Left lung (tissue), 10 donors: ENCODE data around the gene TMEM255A. TPM values are rescaled to one million over a fixed set of nuclear protein-coding genes. Genes with fewer than 3 reads are reported as not detected.

Experiments used
- ATAC-seq: fragments of 200-7000 bp; cut with Tn5 transposase; one replicate; pipeline ENCODE4 v1.9.1; 2020; ENCODE audit warnings: moderate library complexity
- DNase-seq, 4 donors: peaks; one replicate each; pipeline ENCODE4 v3.0.0-alpha.2; 2013 to 2020
- H3K27ac ChIP-seq, 2 donors: fragments of 200-600 bp; sonication (generic) in 1 of 2; one replicate each; pipeline versions ENCODE4 v1.5.0 to v1.8.0; 2020 to 2021
- H3K27me3 ChIP-seq, 2 donors: fragments of 200-600 bp; sonication (generic) in 1 of 2; one replicate each; pipeline versions ENCODE4 v1.5.0 to v1.8.0; 2020 to 2021
- H3K36me3 ChIP-seq, 2 donors: fragments of 200-600 bp; sonication (generic) in 1 of 2; one replicate each; pipeline versions ENCODE4 v1.5.0 to v1.8.0; 2020 to 2021
- H3K4me1 ChIP-seq, 2 donors: fragments of 200-600 bp; one replicate each; pipeline ENCODE4 v1.8.0; 2021
- H3K4me3 ChIP-seq, 2 donors: fragments of 200-600 bp; sonication (generic) in 1 of 2; one replicate each; pipeline versions ENCODE4 v1.5.0 to v1.8.0; 2020 to 2021; ENCODE audit warnings: mild to moderate bottlenecking in 1 of 2
- H3K9me3 ChIP-seq, 2 donors: fragments of 200-600 bp; sonication (generic) in 1 of 2; one replicate each; pipeline versions ENCODE4 v1.5.0 to v1.8.0; 2020 to 2021
- CTCF ChIP-seq, 2 donors: fragments of 200-600 bp; sonication (generic) in 1 of 2; IDR thresholded peaks; one replicate each; pipeline versions ENCODE4 v1.5.0 to v1.8.0; 2021; ENCODE audit warnings: antibody characterized with exemption in 2 of 2
- intact Hi-C, 2 donors: fragments of 100-400 bp; cut with DNase I; formaldehyde crosslinking; loops; one replicate each; pipeline versions ENCODE4 v1.11.2 to v1.14.2; 2022
- polyA plus RNA-seq, 6 donors: library from polyadenylated mRNA; unstranded; fragments of 120-200 nt; gene quantifications; one replicate each; pipeline ENCODE4 v1.2.1, GENCODE V29; 2013; ENCODE audit not compliant: insufficient read length in 6 of 6
- total RNA-seq, 2 donors: library from RNA; stranded (reverse); fragmentation: NEBNext Ultra II Directional; extraction: Animal tissue kit (Norgen Biotek cat#: 25700); gene quantifications; one replicate each; pipeline ENCODE4 v1.2.1, GENCODE V29; 2021
- donor health status: DM: no; HTN: yes; CAD: no.
- donor health status: DM: no; HTN: no; CAD: no.

TMEM255A gene
- total and polyA plus RNA-seq, 8 donors, result 0.58 to 1.9 (median 1.4) TPM

- intact Hi-C loops, result no loop called here
- TF ChIP-seq CTCF (IDR thresholded peaks at IDR 0.05), result no peak
- DNase-seq, result no peak
Measured at GRCh38 chrX:120253784-120254183, 57.5 kb downstream of the TMEM255A start.

DNA sequence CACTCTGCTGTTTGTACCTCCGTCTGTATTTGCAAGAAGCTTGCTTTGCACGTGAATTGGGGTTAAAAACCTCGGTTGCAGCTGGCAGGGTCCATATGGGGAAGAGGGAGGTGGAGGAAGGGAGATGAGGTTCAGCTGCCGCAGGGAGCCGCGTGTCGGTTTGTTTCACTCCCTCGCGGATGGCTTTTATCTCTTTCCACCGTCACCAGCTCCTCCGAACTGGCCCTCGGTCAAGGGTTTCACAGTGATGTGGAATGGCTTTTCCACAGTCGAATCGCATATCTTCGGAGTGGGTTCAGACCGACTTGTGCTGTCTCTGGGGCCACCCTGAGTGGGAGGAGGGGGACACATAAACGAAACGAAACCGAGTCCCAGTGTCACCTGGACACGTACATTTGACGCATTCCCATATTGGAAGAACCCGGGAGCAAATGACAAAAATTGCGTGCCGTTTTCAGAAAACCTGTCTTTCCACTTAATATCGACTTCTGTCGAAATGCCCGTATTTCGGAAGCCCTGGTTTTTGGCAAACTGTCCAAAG lies 59.7 kb downstream of the TMEM255A start:
- H3K4me1 ChIP-seq, result peaks cover 0 to 3% of the 10 kb centered on the region in 2 donors
- DNase-seq (peak in 2 of 4 donors; percentile 33 to 35), ATAC-seq (peak; percentile 42)
- TF ChIP-seq CTCF (IDR thresholded peaks at IDR 0.05), result no peak
- no peaks in the 10 kb centered on the region for H3K27me3 ChIP-seq
- intact Hi-C loops, result no loop called here
- no peaks in the 10 kb centered on the region for H3K9me3 ChIP-seq
- peak overlapping the region; percentile 84 to 94 for H3K27ac ChIP-seq
- H3K36me3 ChIP-seq, result peaks cover 0 to 14% of the 10 kb centered on the region in 2 donors
- H3K4me3 ChIP-seq, result peak overlapping the region; percentile 32 to 63

More at GRCh38 chrX:120253784-120254183, 57.5 kb downstream of the TMEM255A start:
- Histone ChIP-seq H3K27me3 (no peaks in the 10 kb centered on the region), H3K27ac (no peak overlapping the region), H3K4me1 (peaks cover 0 to 3% of the 10 kb centered on the region in 2 donors), H3K36me3 (peaks cover 0 to 14% of the 10 kb centered on the region in 2 donors), H3K9me3 (no peaks in the 10 kb centered on the region), H3K4me3 (no peak overlapping the region)
- ATAC-seq, result no peak

DNA sequence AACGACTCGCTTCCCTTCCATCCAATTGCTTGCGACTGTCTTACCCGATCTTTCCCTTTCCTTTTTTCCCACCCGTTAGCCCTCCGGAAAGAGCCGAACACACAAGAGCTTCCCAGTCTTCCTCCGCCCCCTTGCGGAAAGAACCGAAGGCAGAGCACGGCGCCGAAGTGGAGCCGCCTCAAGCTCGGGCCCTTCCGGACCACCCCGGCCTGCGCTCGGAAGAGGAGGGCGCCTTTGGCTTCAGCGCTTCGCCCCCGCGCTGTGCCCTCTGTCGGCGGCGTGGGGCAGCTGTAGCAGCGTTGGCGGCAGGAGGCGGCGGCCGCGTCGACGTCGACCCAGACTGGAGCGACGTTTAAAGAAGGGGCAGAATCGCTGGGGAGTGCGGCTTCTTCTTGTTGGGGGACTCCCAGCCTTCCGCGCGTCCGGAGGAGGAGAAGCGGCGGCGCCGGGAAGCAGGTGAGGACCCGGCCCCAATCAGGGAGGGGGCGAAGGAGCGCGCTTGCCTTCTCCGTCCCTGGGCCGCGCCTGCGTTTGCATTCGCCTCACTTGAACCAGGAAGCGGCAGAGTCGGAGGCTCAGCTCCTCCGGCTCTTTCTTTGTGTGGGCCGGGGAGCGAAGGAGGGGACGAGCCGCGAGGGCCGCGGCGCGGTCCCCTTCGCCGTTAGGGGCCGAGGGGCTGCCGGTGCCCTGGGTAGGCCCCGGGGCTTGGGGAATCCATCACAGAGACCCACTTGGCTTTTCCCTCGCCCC lies 60.6 kb downstream of the TMEM255A start, which contains the start of gene ZBTB33:
Gene ZBTB33 (plus strand): TSS at position 291 of the 750 bp plus-strand sequence. CDS start 2,604 bp downstream, outside the sequence.
- Histone ChIP-seq H3K27me3 (no peaks in the 10 kb centered on the region), H3K4me1 (peaks cover 0 to under 1% of the 10 kb centered on the region in 2 donors), H3K27ac (peak within 1 kb of the TSS; percentile 84 to 94), H3K9me3 (no peaks in the 10 kb centered on the region), H3K36me3 (peaks cover 0 to 14% of the 10 kb centered on the region in 2 donors), H3K4me3 (peak within 1 kb of the TSS; percentile 32 to 63)
- ATAC-seq, result peak; percentile 99
- peak; percentile 87 to 96 (median 93) for DNase-seq
- peak; percentile 42 to 69 for TF ChIP-seq CTCF (IDR thresholded peaks at IDR 0.05)
- intact Hi-C loops, result no loop called here

DNA sequence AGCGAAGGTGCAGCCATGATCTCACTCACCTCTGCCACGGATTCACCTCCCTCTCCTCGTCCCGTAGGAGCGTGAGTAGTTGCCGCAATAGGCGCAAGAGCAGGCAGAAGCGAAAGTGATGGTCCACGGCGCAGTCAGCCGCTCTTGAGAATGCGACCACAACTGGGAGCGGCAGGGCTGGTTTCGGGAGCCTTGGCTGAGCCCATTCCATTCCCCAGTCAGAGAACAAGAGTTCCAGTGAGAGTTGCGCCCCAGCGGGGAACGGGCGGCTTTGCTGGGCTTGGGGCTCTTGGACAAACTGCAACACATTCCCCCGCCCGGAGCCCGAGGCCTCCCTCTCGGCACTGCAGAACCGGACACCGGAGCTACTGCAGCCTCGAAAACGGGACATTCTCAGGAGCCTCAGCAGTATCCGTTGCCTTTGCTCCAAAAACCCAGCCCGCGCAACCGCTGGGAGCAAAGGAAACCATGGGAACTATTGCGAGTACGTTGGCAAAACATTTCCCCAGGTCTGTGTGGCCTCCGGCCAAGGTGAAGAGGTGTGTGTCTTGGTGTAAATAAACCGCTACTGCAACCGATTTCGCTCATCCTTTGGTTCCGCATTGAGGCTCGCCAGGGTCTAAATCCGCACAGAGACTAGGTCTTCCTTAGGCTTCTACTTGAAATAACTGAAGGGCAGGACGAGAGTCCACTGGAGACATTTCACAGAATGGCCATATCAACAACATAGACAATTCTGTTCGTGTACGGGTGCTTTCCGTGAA lies 66.3 kb downstream of the TMEM255A start:
- Histone ChIP-seq H3K9me3 (no peaks in the 10 kb centered on the region), H3K27ac (peak overlapping the region; percentile 86 to 91), H3K4me3 (peak overlapping the region; percentile 45 to 56), H3K27me3 (no peaks in the 10 kb centered on the region), H3K36me3 (no peaks in the 10 kb centered on the region), H3K4me1 (no peaks in the 10 kb centered on the region)
- intact Hi-C loops, result no loop called here
- ATAC-seq (peak; percentile 90), DNase-seq (peak; percentile 55 to 75 (median 70))
- TF ChIP-seq CTCF (IDR thresholded peaks at IDR 0.05), result no peak

- no peaks in the 10 kb centered on the region for H3K9me3 ChIP-seq
- TF ChIP-seq CTCF (IDR thresholded peaks at IDR 0.05), result no peak
- no peaks in the 10 kb centered on the region for H3K36me3 ChIP-seq
- ATAC-seq, result peak; percentile 18
- no peaks in the 10 kb centered on the region for H3K27me3 ChIP-seq
- intact Hi-C loops, result no loop called here
- DNase-seq, result no peak
- H3K4me1 ChIP-seq, result no peaks in the 10 kb centered on the region
- H3K4me3 ChIP-seq, result peak overlapping the region; percentile 45 to 56
- H3K27ac ChIP-seq, result peak overlapping the region; percentile 86 to 91
Measured at GRCh38 chrX:120244395-120244734, 66.9 kb downstream of the TMEM255A start.
